Kidney (tissue), 13 donors: ENCODE measurements around the gene SMIM45.

ENCODE experiments used
- DNase-seq, 5 donors: peaks; one replicate each; pipeline ENCODE4 v3.0.0-alpha.2; 2013 to 2020
- FAIRE-seq: peaks from 2 replicates; lab custom pipeline; 2012; peaks lifted over from hg19 to GRCh38; lab: Jason Lieb, UNC
- H3K27ac ChIP-seq, 2 donors: one replicate each; pipeline ENCODE4 v1.7.0; 2013; ENCODE audit warnings: low read depth in 2 of 2, low read length in 2 of 2, inconsistent platforms in 1 of 2
- H3K27me3 ChIP-seq: one replicate; pipeline ENCODE4 v1.7.1; 2013; ENCODE audit warnings: low read length, inconsistent platforms; ENCODE audit not compliant: control insufficient read depth, insufficient read depth
- H3K36me3 ChIP-seq, 3 donors: one replicate each; pipeline versions ENCODE4 v1.7.0 to v1.7.1; 2013; ENCODE audit warnings: low read length in 3 of 3, control low read depth in 1 of 3, inconsistent platforms in 1 of 3; ENCODE audit not compliant: insufficient read depth in 3 of 3, control insufficient read depth in 2 of 3
- H3K4me1 ChIP-seq, 3 donors: one replicate each; pipeline versions ENCODE4 v1.7.0 to v1.7.1; 2013; ENCODE audit warnings: low read length in 3 of 3, inconsistent platforms in 1 of 3, low read depth in 1 of 3; ENCODE audit not compliant: control insufficient read depth in 2 of 3, insufficient read depth in 2 of 3
- H3K4me3 ChIP-seq, 3 donors: one replicate each; pipeline versions ENCODE4 v1.7.0 to v1.8.1; 2013; ENCODE audit warnings: low read length in 3 of 3, control low read depth in 1 of 3, inconsistent platforms in 1 of 3
- H3K9ac ChIP-seq, 3 donors: one replicate each; pipeline versions ENCODE4 v1.7.0 to v1.7.1; 2013; ENCODE audit warnings: low read length in 3 of 3, control low read depth in 1 of 3, inconsistent platforms in 1 of 3
- H3K9me3 ChIP-seq, 3 donors: one replicate each; pipeline versions ENCODE4 v1.7.0 to v1.7.1; 2013; ENCODE audit warnings: low read length in 3 of 3, control low read depth in 1 of 3, inconsistent platforms in 1 of 3; ENCODE audit not compliant: control insufficient read depth in 2 of 3, insufficient read depth in 1 of 3
- intact Hi-C: fragments of 100-400 bp; cut with DNase I; formaldehyde crosslinking; loops from one replicate; pipeline ENCODE4 v1.11.1; 2022
- TF ChIP-seq, protein P1 (sequence below): IDR thresholded peaks from 3 replicates; pipeline ENCODE4 v1.5.1; 2012; ENCODE audit warnings: mild to moderate bottlenecking, moderate library complexity, borderline replicate concordance; ENCODE audit not compliant: insufficient read depth; ENCODE audit errors: extremely low read depth
- donor health status: control.
- donor health status: control.
- donor health status: control.
- donor health status: control.
- donor health status: control.
- donor health status: DM: yes; HTN: yes; CAD: no.
- donor health status: Normal renal cell carcinoma (clear cell type).

Gene SMIM45

DNA sequence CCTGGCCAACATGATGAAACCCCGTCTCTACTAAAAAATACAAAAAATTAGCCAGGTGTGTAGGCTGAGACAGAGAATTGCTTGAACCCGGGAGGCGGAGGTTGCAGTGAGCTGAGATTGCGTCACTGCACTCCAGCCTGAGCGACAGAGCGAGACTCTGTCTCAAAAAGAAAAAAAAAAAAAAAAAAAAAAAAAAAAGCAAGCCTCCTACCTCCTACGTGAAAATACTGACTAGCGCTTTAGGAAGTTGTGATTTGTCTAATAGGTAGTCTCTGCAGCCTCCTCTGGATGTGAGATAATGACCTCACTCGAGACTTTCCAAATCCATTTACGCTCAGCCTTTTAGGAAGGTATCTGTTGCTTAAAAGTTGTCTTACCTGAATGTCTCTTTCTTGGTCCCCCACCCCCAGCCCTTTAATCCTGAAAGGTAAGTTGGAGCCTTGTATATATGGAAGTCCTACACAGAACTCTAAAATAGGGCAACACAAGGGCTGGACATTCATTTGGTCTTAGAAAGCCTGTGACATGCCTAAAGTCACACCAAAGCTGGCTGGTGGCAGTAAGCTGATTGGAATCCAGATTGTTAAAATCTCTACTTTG lies 22.8 kb downstream of the SMIM45 start:
- no peaks in the 10 kb centered on the region for H3K36me3 ChIP-seq
- DNase-seq: no peak
- no peaks in the 10 kb centered on the region for H3K9me3 ChIP-seq
- intact Hi-C loops: no loop called here
- TF ChIP-seq, protein P1, sequence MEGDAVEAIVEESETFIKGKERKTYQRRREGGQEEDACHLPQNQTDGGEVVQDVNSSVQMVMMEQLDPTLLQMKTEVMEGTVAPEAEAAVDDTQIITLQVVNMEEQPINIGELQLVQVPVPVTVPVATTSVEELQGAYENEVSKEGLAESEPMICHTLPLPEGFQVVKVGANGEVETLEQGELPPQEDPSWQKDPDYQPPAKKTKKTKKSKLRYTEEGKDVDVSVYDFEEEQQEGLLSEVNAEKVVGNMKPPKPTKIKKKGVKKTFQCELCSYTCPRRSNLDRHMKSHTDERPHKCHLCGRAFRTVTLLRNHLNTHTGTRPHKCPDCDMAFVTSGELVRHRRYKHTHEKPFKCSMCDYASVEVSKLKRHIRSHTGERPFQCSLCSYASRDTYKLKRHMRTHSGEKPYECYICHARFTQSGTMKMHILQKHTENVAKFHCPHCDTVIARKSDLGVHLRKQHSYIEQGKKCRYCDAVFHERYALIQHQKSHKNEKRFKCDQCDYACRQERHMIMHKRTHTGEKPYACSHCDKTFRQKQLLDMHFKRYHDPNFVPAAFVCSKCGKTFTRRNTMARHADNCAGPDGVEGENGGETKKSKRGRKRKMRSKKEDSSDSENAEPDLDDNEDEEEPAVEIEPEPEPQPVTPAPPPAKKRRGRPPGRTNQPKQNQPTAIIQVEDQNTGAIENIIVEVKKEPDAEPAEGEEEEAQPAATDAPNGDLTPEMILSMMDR: no peak
- no peak overlapping the region for H3K4me3 ChIP-seq
- no peak overlapping the region for H3K27ac ChIP-seq
- peaks cover 0 to 6% (median 0%) of the 10 kb centered on the region in 3 donors for H3K4me1 ChIP-seq
- H3K27me3 ChIP-seq: peaks cover 9% of the 10 kb centered on the region
- FAIRE-seq: no peak
- no peak overlapping the region for H3K9ac ChIP-seq

GRCh38 chr22:41975299-41976069 lies 23.5 kb downstream of the SMIM45 start:
- FAIRE-seq (no peak), DNase-seq (no peak)
- intact Hi-C loops: no loop called here
- H3K4me1 ChIP-seq: peaks cover 0 to 6% (median 0%) of the 10 kb centered on the region in 3 donors
- peaks cover 9% of the 10 kb centered on the region for H3K27me3 ChIP-seq
- no peak overlapping the region for H3K9ac ChIP-seq
- H3K27ac ChIP-seq: no peak overlapping the region
- TF ChIP-seq, protein P1: no peak
- no peaks in the 10 kb centered on the region for H3K36me3 ChIP-seq
- H3K9me3 ChIP-seq: no peaks in the 10 kb centered on the region
- no peak overlapping the region for H3K4me3 ChIP-seq

DNA sequence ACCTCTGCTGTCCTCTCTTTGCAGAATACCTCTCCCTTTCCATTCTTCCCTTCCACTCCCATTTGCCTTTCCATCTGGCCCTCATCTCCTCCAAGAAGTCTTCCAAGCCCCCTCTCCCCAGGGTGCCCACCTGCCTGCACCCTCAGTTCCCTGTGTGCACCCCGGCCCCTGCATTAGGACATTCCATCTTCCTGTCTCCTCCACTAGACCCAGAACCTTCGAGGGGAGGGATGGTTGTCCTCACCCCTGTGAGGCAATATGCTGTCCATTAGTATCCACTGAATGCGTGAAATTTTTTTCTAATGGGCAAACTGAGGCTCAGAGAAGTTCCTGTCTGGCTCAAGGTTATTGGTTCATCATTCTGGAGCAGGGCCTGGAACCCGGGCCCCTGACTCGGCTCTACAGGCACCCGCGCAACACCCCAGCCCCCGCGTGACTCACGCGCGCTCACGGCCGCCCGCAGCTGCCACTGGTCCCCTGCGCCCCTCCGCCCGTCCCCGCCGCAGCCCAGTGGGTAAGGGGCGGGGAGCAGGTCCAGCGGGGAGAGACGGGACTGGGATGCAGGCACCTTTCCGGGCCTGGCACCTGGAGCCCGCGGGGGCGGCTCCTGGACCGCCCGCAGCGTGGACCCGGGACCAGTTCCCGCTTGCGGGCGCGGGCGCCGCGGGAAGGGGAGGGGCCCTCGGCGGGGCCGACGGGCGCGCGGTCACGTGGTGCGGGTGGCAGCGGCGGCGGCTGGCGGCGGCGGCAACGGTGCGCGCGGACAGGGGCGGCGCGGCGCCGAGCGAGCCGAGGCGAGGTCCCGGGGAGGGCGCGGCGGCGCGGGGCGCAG lies 24.3 kb downstream of the SMIM45 start:
- TF ChIP-seq, protein P1: no peak
- Histone ChIP-seq H3K36me3 (no peaks in the 10 kb centered on the region), H3K4me1 (peaks cover 0 to 6% (median 0%) of the 10 kb centered on the region in 3 donors), H3K27me3 (peaks cover 9% of the 10 kb centered on the region), H3K27ac (no peak overlapping the region), H3K9ac (no peak overlapping the region), H3K4me3 (peak overlapping the region in 1 of 3 donors; percentile 29), H3K9me3 (no peaks in the 10 kb centered on the region)
- intact Hi-C loops: no loop called here
- peak in 4 of 5 donors; percentile 31 to 65 (median 52) for DNase-seq
- FAIRE-seq: no peak
